ENCODE measurements around the gene RFX4.
"Not testable (repeated sequence)": the region's sequence is repeated elsewhere in the genome, so short reads cannot be mapped to it uniquely, and the experiment has no call there.

Gene RFX4

DNA sequence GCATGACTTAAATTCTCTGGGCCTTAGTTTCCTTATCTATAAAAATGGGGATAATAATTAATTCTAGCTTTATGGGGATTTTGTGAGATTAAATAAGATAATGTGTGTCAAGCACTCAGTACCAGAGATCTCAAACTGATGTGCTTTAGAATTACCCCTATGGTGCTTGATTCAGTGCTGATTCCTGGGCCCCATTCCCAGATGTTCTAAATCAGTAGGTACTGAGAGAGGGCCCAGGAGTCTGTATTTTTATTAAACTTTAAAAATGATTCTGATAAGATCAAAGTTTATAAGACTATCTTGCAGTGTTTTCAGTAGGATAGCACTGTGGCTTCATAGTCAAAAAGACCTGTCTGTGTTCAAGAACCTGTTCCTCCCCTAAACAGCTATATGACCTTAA lies 102.6 kb downstream of the RFX4 start:
- TF ChIP-seq, protein P1, sequence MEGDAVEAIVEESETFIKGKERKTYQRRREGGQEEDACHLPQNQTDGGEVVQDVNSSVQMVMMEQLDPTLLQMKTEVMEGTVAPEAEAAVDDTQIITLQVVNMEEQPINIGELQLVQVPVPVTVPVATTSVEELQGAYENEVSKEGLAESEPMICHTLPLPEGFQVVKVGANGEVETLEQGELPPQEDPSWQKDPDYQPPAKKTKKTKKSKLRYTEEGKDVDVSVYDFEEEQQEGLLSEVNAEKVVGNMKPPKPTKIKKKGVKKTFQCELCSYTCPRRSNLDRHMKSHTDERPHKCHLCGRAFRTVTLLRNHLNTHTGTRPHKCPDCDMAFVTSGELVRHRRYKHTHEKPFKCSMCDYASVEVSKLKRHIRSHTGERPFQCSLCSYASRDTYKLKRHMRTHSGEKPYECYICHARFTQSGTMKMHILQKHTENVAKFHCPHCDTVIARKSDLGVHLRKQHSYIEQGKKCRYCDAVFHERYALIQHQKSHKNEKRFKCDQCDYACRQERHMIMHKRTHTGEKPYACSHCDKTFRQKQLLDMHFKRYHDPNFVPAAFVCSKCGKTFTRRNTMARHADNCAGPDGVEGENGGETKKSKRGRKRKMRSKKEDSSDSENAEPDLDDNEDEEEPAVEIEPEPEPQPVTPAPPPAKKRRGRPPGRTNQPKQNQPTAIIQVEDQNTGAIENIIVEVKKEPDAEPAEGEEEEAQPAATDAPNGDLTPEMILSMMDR (IDR thresholded peaks at IDR 0.05; ENCODE audit: borderline replicate concordance, insufficient read depth, low read depth, low read length), result no peak
- no peak overlapping the region for H3K4me3 ChIP-seq (ENCODE audit: low read depth, low read length)

DNA sequence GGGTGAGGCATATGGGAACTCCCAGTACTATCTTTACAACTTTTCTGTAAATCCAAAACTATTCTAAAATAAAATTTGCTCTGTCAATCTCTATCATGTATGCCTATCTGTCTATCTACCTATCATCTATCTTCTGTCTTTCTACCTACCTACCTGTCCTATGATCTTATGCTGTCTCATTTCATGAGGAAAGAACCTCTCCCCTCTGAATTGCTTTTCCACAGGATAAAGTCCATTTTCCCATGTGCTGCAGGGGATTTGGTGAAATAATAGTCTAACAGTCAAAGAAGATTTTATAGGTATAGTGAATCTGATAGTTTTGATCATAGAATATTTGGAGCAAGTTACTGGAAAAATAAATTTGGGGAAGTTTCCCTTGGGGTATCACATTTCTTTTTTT lies 104.9 kb downstream of the RFX4 start:
- TF ChIP-seq, protein P1 (IDR thresholded peaks at IDR 0.05; ENCODE audit: borderline replicate concordance, insufficient read depth, low read depth, low read length), result no peak
- H3K4me3 ChIP-seq (ENCODE audit: low read depth, low read length), result no peak overlapping the region

DNA sequence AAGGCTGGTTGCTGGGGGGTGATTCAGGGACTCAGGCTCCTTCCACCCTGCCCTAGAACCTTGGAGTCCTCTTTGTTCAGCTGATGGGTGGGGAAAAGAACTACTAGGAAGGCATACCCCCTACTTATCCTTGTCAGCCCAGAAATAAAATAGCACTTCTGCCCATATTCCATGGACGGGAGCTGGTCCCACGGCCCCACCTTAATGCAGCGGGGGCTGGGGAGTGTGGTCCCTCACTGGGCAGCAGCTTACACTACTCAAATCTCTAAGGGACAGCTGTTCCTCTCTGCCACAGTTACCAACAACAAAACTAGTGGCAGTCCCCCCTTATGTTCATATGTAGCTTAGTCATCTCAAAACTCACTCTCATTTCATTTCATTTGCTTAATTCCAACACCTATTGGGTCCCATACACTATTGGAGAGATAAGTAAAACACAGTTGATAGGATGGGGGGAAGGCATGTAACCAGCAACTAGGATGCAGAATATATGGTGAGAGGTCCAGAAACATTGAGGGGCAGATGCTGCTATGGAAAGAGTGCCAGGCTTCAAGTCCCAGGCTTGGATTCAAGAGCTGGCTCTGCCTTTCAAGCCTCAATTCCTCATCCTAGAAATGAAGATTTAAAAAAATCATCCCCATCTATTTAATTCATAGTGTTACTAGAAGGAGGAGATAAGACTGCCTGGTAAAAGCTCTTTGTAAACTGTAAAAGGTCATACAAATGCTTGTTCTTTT lies 107.9 kb downstream of the RFX4 start:
- H3K4me3 ChIP-seq (ENCODE audit: low read depth, low read length), result no peak overlapping the region
- TF ChIP-seq, protein P1 (IDR thresholded peaks at IDR 0.05; ENCODE audit: borderline replicate concordance, insufficient read depth, low read depth, low read length), result no peak

DNA sequence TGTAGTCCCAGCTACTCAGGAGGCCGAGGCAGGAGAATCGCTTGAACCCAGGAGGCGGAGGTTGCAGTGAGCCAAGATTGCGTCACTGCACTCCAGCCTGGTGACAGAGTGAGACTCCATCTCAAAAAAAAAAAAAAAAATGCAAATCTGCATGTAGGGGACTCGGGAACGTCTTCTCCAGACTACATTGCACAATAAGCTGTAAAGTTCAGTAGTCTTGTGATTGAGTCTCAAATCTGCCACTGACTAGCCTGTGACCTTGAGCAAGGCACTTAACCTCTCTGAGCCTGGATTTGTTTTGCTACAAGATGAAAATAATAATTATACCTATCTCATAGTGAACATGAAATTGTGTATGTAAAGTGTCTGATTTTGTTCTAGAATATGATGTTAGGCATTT lies 109.2 kb downstream of the RFX4 start:
- not testable (repeated sequence) for H3K4me3 ChIP-seq (ENCODE audit: low read depth, low read length)

DNA sequence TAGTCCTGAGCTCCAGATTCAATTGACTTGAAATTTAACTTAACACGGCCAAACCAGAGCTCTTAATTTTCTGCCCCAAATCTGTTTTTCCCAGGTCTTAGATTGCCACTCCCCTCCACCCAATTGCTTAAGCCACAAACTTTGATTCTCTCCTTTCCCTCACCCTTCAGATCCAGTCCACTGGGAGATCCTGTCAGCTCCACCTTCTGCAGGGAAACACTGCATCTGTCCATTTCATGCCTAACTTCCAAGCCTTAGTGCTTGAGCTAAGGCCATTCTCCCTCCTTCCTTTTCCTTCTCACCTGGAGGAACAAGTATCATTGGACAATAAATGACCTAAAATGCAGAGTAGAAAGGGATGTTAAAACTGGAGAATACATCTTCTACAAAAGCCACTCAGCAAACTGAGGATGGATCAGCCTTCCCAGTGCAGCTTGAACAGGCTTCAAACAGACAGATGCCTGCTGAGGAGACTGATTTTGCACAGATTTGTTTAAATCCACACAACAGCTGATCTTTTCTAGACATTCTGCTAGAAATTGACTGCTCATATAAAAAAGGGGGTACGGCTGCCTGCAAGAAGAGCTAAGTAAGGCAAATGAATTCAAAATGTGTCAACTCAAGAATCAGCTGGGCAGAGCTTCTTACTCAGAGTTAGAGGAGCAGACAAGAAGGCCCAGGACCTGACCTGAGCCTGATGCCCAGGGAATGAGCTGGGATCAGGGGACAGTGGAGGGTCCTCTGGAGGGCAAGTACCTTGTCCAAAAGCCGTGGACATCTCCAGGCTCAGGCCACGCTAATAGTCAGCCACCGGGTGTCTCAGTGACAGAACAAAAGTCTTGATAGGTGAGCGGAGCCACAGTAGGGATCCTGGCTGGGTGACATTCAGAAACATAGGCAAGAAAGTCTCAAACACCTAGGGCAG lies 110.4 kb downstream of the RFX4 start:
- TF ChIP-seq, protein P1 (IDR thresholded peaks at IDR 0.05; ENCODE audit: borderline replicate concordance, insufficient read depth, low read depth, low read length), result no peak
- H3K4me3 ChIP-seq (ENCODE audit: low read depth, low read length), result no peak overlapping the region

DNA sequence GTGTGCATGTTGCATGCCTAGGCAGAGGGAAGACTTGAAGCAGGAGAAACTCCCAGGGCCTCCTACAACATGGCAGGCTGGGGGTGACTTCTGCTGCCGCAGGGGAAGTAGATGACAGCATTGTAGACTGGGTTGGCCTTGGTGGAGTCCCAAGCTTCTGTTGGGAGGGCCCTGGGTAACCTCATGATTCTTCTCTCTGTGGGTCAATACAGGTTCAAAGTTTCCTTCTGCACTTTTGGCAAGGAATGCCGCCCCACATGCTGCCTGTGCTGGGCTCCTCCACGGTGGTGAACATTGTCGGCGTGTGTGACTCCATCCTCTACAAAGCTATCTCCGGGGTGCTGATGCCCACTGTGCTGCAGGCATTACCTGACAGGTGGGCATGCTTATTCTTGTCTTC lies 113.3 kb downstream of the RFX4 start:
- H3K4me3 ChIP-seq (ENCODE audit: low read depth, low read length), result no peak overlapping the region
- TF ChIP-seq, protein P1 (IDR thresholded peaks at IDR 0.05; ENCODE audit: borderline replicate concordance, insufficient read depth, low read depth, low read length), result no peak

DNA sequence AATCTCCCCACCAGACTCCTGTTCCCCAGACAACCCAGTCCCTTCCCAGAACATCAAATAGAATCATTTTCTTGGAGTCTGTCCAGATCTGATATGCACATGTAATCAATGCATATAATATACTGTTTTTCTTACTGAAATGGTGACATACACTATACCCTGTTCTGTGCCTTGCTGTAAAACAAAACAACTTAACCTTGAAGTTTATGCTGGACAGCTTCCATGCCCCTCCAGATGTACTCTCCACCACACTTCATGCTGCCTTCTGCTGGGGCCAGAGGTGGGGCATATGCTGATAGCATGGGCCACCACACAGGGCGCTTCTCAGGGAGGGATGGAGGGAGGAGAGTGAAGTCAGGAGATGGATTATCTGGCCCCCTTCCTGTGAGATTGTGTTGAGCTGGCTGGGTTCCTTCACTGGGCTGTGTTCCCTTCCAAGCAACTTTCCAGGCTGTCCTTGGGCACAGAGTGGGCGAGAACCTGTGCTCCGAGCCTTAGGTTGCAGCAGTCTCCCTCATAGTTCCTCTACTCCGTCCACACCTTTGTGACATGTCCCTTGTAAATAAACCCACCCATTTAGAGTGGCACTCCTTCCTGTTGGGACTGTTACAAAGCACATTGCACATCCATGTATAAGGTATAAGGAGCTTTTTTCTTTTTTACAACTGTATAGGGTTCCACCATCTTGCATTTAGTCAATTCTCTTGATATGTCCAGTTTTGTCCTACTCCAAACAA lies 114.0 kb downstream of the RFX4 start:
- no peak overlapping the region for H3K4me3 ChIP-seq (ENCODE audit: low read depth, low read length)
- TF ChIP-seq, protein P1 (IDR thresholded peaks at IDR 0.05; ENCODE audit: borderline replicate concordance, insufficient read depth, low read depth, low read length), result no peak

Data from GM12875 (cell line).